GM12875 (cell line): ENCODE measurements around the gene PAMR1.
"Not testable (repeated sequence)": the region's sequence is repeated elsewhere in the genome, so short reads cannot be mapped to it uniquely, and the experiment has no call there.

Source experiments
- H3K4me3 ChIP-seq: one replicate; pipeline ENCODE4 v1.5.1; 2011; ENCODE audit warnings: low read depth, low read length, control low read depth
- CTCF ChIP-seq: IDR thresholded peaks from 2 replicates; pipeline ENCODE4 v1.5.1; 2011; ENCODE audit warnings: low read depth, mild to moderate bottlenecking, control low read depth, inconsistent platforms, low read length, moderate library complexity, borderline replicate concordance; ENCODE audit not compliant: insufficient read depth

Gene PAMR1

DNA sequence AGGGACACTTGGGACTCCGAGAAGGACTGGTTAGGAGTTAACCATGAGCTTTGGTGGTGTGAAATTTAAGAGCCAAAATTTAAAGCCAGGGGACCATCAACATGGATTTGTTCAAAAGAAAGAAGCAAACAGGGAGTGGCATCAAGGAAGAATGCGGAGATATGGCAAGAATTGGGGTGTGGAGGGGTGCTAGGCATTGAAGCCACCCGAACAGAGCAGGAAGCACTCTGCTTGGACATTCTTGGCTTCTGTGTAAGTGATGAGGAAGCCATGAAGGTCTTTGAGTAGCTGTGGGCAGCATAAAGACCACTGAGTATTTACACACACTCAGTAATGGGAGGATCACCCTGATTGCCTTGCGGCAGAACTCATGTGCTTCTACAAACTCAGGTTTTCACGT, 27.2 kb upstream of the PAMR1 start:
- no peak for TF ChIP-seq CTCF
- H3K4me3 ChIP-seq, result no peak overlapping the region

- H3K4me3 ChIP-seq, result no peak overlapping the region
- no peak for TF ChIP-seq CTCF
Measured at GRCh38 chr11:35550374-35551036, 25.1 kb upstream of the PAMR1 start.

GRCh38 chr11:35549787-35550186, 24.4 kb upstream of the PAMR1 start:
- no peak overlapping the region for H3K4me3 ChIP-seq
- no peak for TF ChIP-seq CTCF

GRCh38 chr11:35548925-35549561, 23.6 kb upstream of the PAMR1 start:
- no peak for TF ChIP-seq CTCF
- no peak overlapping the region for H3K4me3 ChIP-seq

DNA sequence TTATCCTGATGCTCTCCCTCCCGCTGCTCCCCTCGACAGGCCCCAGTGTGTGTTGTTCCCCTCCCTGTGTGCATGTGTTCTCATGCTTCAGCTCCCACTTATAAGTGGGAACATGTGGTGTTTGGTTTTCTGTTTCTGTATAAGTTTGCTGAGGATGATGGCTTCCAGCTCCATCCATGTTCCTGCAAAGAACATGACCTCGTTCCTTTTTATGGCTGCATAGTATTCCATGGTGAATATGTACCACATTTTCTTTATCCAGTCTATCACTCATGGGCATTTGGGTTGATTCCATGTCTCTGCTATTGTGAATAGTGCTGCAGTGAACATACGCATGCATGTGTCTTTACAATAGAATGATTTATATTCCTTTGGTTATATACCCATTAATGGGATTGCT, 22.6 kb upstream of the PAMR1 start:
- not testable (repeated sequence) for H3K4me3 ChIP-seq

- no peak overlapping the region for H3K4me3 ChIP-seq
- TF ChIP-seq CTCF, result no peak
Measured at GRCh38 chr11:35546317-35546716, 20.9 kb upstream of the PAMR1 start.

GRCh38 chr11:35545391-35546003, 20.1 kb upstream of the PAMR1 start:
- TF ChIP-seq CTCF, result no peak
- H3K4me3 ChIP-seq, result no peak overlapping the region
